HepG2 (cell line): Measurements from ENCODE around the gene KIAA0825. TPM values are rescaled to one million over a fixed set of nuclear protein-coding genes. Genes with fewer than 3 reads are reported as not detected.

Experiments
- ATAC-seq: fragments of 200-7000 bp; cut with Tn5 transposase; 3 replicates; pipeline ENCODE4 v1.9.1; 2020; ENCODE audit warnings: mild to moderate bottlenecking, moderate library complexity
- BruUV-seq: library from RNA; stranded (reverse); fragments of 400-500 nt; replicated peaks from 2 replicates; lab custom pipeline; 2021; lab: Mats Ljungman, UMichigan
- CTCF ChIA-PET: fragments of 300-600 bp; formaldehyde crosslinking; extraction: SDS; loops from one replicate; lab custom pipeline; 2021; ENCODE audit warnings: low total read pairs, inconsistent platforms, low intra/inter-chr PET ratio; lab: Yijun Ruan, JAX
- POLR2A ChIA-PET: fragments of 350-600 bp; sonication (Branson Sonifier 250); formaldehyde crosslinking; loops from one replicate; lab custom pipeline; 2020; ENCODE audit warnings: antibody characterized with exemption, inconsistent platforms; lab: Yijun Ruan, JAX
- DNase-seq: peaks from one replicate; pipeline ENCODE4 v3.0.0-alpha.2; 2015; ENCODE audit warnings: low spot score
- FAIRE-seq: peaks from 3 replicates; lab custom pipeline; 2011; peaks lifted over from hg19 to GRCh38; lab: Jason Lieb, UNC
- H2AFZ ChIP-seq: one replicate; pipeline ENCODE4 v1.6.1; 2011; ENCODE audit warnings: low read length, inconsistent platforms
- H3K27ac ChIP-seq: fragments of 300-600 bp; 3 replicates; pipeline ENCODE4 v1.8.0; 2011; ENCODE audit warnings: mixed run types, mild to moderate bottlenecking, mixed read lengths, low read length, inconsistent platforms; ENCODE audit not compliant: insufficient read depth; ENCODE audit errors: extremely low read length
- H3K27me3 ChIP-seq, 2 experiments: fragments of 200-600 bp in 1 of 2; 2 replicates in 1 of 2; 3 replicates in 1 of 2; pipeline versions ENCODE4 v1.6.0 to v1.8.0; 2011; ENCODE audit warnings: low read length in 2 of 2, mild to moderate bottlenecking in 2 of 2, moderate library complexity in 2 of 2, inconsistent platforms in 1 of 2; ENCODE audit not compliant: insufficient read depth in 2 of 2, control insufficient read depth in 1 of 2
- H3K36me3 ChIP-seq, 2 experiments: fragments of 200-600 bp in 1 of 2; replicated peaks in 1 of 2; 2 replicates in 1 of 2; 3 replicates in 1 of 2; pipeline versions ENCODE4 v1.5.1 to v1.8.0; 2011; ENCODE audit warnings: low read length in 2 of 2, inconsistent platforms in 1 of 2; ENCODE audit not compliant: insufficient read depth in 2 of 2, control insufficient read depth in 1 of 2
- H3K4me1 ChIP-seq: 2 replicates; pipeline ENCODE4 v1.5.1; 2012; ENCODE audit warnings: low read length, inconsistent platforms; ENCODE audit not compliant: insufficient read depth
- H3K4me2 ChIP-seq: 2 replicates; pipeline ENCODE4 v1.6.0; 2011; ENCODE audit warnings: low read depth, low read length, inconsistent platforms
- H3K4me3 ChIP-seq, 3 experiments: fragments of 200-600 bp in 1 of 3; sonication (generic), shearing (Covaris generic) in 1 of 3; replicated peaks in 1 of 3; 2 replicates each; pipeline ENCODE4 v1.5.1; 2011 to 2016; ENCODE audit warnings: low read length in 3 of 3, inconsistent platforms in 2 of 3, low read depth in 2 of 3, mild to moderate bottlenecking in 2 of 3, control low read depth in 1 of 3, mixed read lengths in 1 of 3; ENCODE audit not compliant: insufficient read depth in 1 of 3
- H3K79me2 ChIP-seq: one replicate; pipeline ENCODE4 v1.6.1; 2011; ENCODE audit warnings: low read length, inconsistent platforms; ENCODE audit not compliant: insufficient read depth
- H3K9ac ChIP-seq: 2 replicates; pipeline ENCODE4 v1.6.0; 2011; ENCODE audit warnings: mild to moderate bottlenecking, low read depth, low read length, inconsistent platforms; ENCODE audit not compliant: insufficient read depth
- H3K9me3 ChIP-seq: 2 replicates; pipeline ENCODE4 v1.5.1; 2012; ENCODE audit warnings: mild to moderate bottlenecking, low read length
- H4K20me1 ChIP-seq: 2 replicates; pipeline ENCODE4 v1.6.0; 2011; ENCODE audit warnings: inconsistent platforms, mild to moderate bottlenecking, low read length, moderate library complexity; ENCODE audit not compliant: insufficient read depth
- BCLAF1 ChIP-seq: fragments of 450-650 bp; IDR thresholded peaks from 2 replicates; pipeline ENCODE4 v1.6.1; 2017; ENCODE audit warnings: mild to moderate bottlenecking
- PREB ChIP-seq: sonication (generic); formaldehyde crosslinking; IDR thresholded peaks from 2 replicates; pipeline ENCODE4 v1.4.0; 2020; ENCODE audit warnings: missing genetic modification reagents
- STAG1 ChIP-seq: sonication (generic); formaldehyde crosslinking; IDR thresholded peaks from 2 replicates; pipeline ENCODE4 v1.4.0; 2020; ENCODE audit warnings: missing genetic modification reagents
- ZBTB7B ChIP-seq: sonication (generic); formaldehyde crosslinking; IDR thresholded peaks from 2 replicates; pipeline ENCODE4 v1.4.0; 2020; ENCODE audit warnings: missing genetic modification reagents
- ZNF773 ChIP-seq: sonication (generic); formaldehyde crosslinking; IDR thresholded peaks from 2 replicates; pipeline ENCODE4 v1.4.0; 2020; ENCODE audit warnings: missing genetic modification reagents, borderline replicate concordance
- WGBS: methylation state at CpG from one replicate; pipeline ENCODE4 v1.1.6; 2017; ENCODE audit warnings: low lambda C conversion rate; 5-methylcytosine and 5-hydroxymethylcytosine counted together
- in situ Hi-C: cut with HindIII; loops from 2 replicates; pipeline ENCODE4 v1.10.0; 2017; ENCODE audit warnings: low pct_unique_long_range_greater_than_20kb; ENCODE audit not compliant: extremely low pct_ligation_motif_present
- intact Hi-C: fragments of 100-400 bp; cut with micrococcal nuclease; formaldehyde crosslinking; loops from one replicate; pipeline ENCODE4 v1.10.0; 2022; ENCODE audit not compliant: unreplicated experiment
- polyA plus RNA-seq, 8 experiments: library from polyadenylated mRNA; depleted of rRNA in 3 of 8; stranded (reverse) in 7 of 8; unstranded in 1 of 8; fragments of >200 nt; fragmentation: Illumina TruSeq in 4 of 8; extraction: Trizol in 4 of 8; gene quantifications; 2 replicates each; pipeline versions ENCODE4 v1.2.1 to v1.2.3, GENCODE V29; 2011 to 2016; ENCODE audit warnings: low read depth in 4 of 8, missing spikeins in 1 of 8, mixed read lengths in 1 of 8; ENCODE audit not compliant: insufficient read depth in 1 of 8
- total RNA-seq, 5 experiments: library from RNA; depleted of rRNA; stranded (reverse); fragments of >200 nt; fragmentation: Illumina TruSeq; extraction: Trizol; gene quantifications; 2 replicates each; pipeline ENCODE4 v1.2.3, GENCODE V29; 2016; ENCODE audit warnings: low read depth in 1 of 5
- TF ChIP-seq, protein P1 (sequence below): sonication (generic); formaldehyde crosslinking; IDR thresholded peaks from 2 replicates; pipeline ENCODE4 v1.8.1; 2023; ENCODE audit warnings: mild to moderate bottlenecking, missing genetic modification reagents, borderline replicate concordance
- TF ChIP-seq, protein P2 (sequence below): sonication (generic); formaldehyde crosslinking; IDR thresholded peaks from 2 replicates; pipeline ENCODE4 v1.4.0; 2020; ENCODE audit warnings: missing genetic modification reagents, borderline replicate concordance

KIAA0825 gene
- total and polyA plus RNA-seq, 2 of the 13 experiments (the other 11 are each of a cell fraction or from before 2014, with no cell fraction given): 0.05 to 0.51 TPM

DNA sequence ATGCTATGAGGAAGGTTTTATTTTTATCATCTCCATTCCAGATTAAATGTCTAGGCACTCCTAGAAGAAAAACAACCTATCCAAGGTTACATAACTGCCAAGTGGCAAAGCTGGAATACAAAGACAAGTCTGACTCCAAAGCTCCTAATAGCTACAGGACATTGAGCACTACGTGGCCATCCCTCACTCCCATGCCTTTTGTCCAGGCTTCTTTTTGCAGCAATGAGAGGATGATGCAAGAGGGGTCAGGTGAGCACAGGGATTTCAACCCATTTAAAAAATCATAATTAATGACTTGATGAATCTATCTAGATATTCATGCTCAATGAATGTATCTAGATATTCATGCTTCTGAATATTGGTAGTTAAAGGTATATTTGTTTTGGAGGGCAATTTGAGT, 117.0 kb downstream of the KIAA0825 start:
- no peaks in the 10 kb centered on the region for H3K36me3 ChIP-seq
- no peak for ATAC-seq
- CTCF ChIA-PET: no interaction called here

More for the DNA sequence above, 117.0 kb downstream of the KIAA0825 start:
- no TSS peak for BruUV-seq
- TF ChIP-seq, protein P1, sequence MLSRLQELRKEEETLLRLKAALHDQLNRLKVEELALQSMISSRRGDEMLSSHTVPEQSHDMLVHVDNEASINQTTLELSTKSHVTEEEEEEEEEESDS (CRISPR knock-in tag): no peak
- TF ChIP-seq STAG1 (CRISPR knock-in tag): no peak
- no peak for TF ChIP-seq BCLAF1
- TF ChIP-seq ZBTB7B (CRISPR knock-in tag): no peak
- TF ChIP-seq, protein P2, sequence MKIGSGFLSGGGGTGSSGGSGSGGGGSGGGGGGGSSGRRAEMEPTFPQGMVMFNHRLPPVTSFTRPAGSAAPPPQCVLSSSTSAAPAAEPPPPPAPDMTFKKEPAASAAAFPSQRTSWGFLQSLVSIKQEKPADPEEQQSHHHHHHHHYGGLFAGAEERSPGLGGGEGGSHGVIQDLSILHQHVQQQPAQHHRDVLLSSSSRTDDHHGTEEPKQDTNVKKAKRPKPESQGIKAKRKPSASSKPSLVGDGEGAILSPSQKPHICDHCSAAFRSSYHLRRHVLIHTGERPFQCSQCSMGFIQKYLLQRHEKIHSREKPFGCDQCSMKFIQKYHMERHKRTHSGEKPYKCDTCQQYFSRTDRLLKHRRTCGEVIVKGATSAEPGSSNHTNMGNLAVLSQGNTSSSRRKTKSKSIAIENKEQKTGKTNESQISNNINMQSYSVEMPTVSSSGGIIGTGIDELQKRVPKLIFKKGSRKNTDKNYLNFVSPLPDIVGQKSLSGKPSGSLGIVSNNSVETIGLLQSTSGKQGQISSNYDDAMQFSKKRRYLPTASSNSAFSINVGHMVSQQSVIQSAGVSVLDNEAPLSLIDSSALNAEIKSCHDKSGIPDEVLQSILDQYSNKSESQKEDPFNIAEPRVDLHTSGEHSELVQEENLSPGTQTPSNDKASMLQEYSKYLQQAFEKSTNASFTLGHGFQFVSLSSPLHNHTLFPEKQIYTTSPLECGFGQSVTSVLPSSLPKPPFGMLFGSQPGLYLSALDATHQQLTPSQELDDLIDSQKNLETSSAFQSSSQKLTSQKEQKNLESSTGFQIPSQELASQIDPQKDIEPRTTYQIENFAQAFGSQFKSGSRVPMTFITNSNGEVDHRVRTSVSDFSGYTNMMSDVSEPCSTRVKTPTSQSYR (CRISPR knock-in tag): no peak
- no peak for TF ChIP-seq PREB (CRISPR knock-in tag)
- TF ChIP-seq ZNF773 (CRISPR knock-in tag): no peak
- TF ChIP-seq, all 625 proteins: peak for 0
- H2AFZ ChIP-seq: no peak overlapping the region
- no peak overlapping the region for H3K9ac ChIP-seq
- no peak for DNase-seq
- H3K9me3 ChIP-seq: no peaks in the 10 kb centered on the region
- no peaks in the 10 kb centered on the region for H4K20me1 ChIP-seq
- H3K27ac ChIP-seq: no peak overlapping the region
- no peak overlapping the region for H3K4me2 ChIP-seq
- no peaks in the 10 kb centered on the region for H3K4me1 ChIP-seq
- in situ Hi-C loops: no loop called here
- H3K27me3 ChIP-seq: no peaks in the 10 kb centered on the region
- FAIRE-seq: no peak
- intact Hi-C loops: no loop called here
- H3K4me3 ChIP-seq: no peak overlapping the region
- POLR2A ChIA-PET: no interaction called here
- 13% methylated on average over 1 of the region's 1 CpG for WGBS
- H3K79me2 ChIP-seq: no peaks in the 10 kb centered on the region
